MM.1S (cell line): Measurements from ENCODE around the gene PPP4R2.

Experiments
- DNase-seq: peaks from one replicate; pipeline ENCODE4 v3.0.0-alpha.2; 2015
- H2AFZ ChIP-seq: fragments of 300-600 bp; sonication (generic); 2 replicates; pipeline ENCODE4 v1.6.0; 2016; ENCODE audit warnings: antibody characterized with exemption, low read length
- H3F3A ChIP-seq: fragments of 300-600 bp; sonication (generic); 2 replicates; pipeline ENCODE4 v1.6.1; 2016; ENCODE audit warnings: mild to moderate bottlenecking, antibody characterized with exemption, low read length, moderate library complexity, mixed read lengths; ENCODE audit not compliant: insufficient read depth
- H3K27ac ChIP-seq: fragments of 300-600 bp; sonication (generic); 2 replicates; pipeline ENCODE4 v1.5.1; 2016; ENCODE audit warnings: mild to moderate bottlenecking, low read length
- H3K27me3 ChIP-seq: fragments of 300-600 bp; sonication (generic); replicated peaks from 2 replicates; pipeline ENCODE4 v1.6.0; 2016; ENCODE audit warnings: low read length; ENCODE audit not compliant: insufficient read depth
- H3K36me3 ChIP-seq: fragments of 300-600 bp; sonication (generic); replicated peaks from 2 replicates; pipeline ENCODE4 v1.6.1; 2016; ENCODE audit warnings: mild to moderate bottlenecking, low read length, mixed read lengths; ENCODE audit not compliant: insufficient read depth
- H3K4me1 ChIP-seq: fragments of 300-600 bp; sonication (generic); 2 replicates; pipeline ENCODE4 v1.6.1; 2016; ENCODE audit warnings: low read length, mixed read lengths
- H3K4me2 ChIP-seq: fragments of 300-600 bp; sonication (generic); 2 replicates; pipeline ENCODE4 v1.6.0; 2016; ENCODE audit warnings: low read depth, low read length
- H3K4me3 ChIP-seq: fragments of 300-600 bp; sonication (generic); 2 replicates; pipeline ENCODE4 v1.5.1; 2016; ENCODE audit warnings: low read length, mixed read lengths
- H3K79me2 ChIP-seq: fragments of 300-600 bp; sonication (generic); 2 replicates; pipeline ENCODE4 v1.6.1; 2016; ENCODE audit warnings: mixed run types, low read length, mixed read lengths
- H3K9ac ChIP-seq: fragments of 300-600 bp; sonication (generic); 2 replicates; pipeline ENCODE4 v1.6.1; 2016; ENCODE audit warnings: low read length, mixed read lengths
- H3K9me2 ChIP-seq: fragments of 300-600 bp; sonication (generic); replicated peaks from 2 replicates; pipeline ENCODE4 v1.6.1; 2016; ENCODE audit warnings: mild to moderate bottlenecking, low read length, mixed read lengths; ENCODE audit not compliant: insufficient read depth
- H3K9me3 ChIP-seq: fragments of 300-600 bp; sonication (generic); replicated peaks from 2 replicates; pipeline ENCODE4 v1.6.1; 2016; ENCODE audit warnings: mild to moderate bottlenecking, low read length, mixed read lengths; ENCODE audit not compliant: insufficient read depth
- H4K20me1 ChIP-seq: fragments of 300-600 bp; sonication (generic); 2 replicates; pipeline ENCODE4 v1.6.1; 2016; ENCODE audit warnings: mild to moderate bottlenecking, low read length, moderate library complexity, mixed read lengths; ENCODE audit not compliant: insufficient read depth
- CTCF ChIP-seq: fragments of 300-600 bp; sonication (generic); IDR thresholded peaks from 2 replicates; pipeline ENCODE4 v1.5.1; 2016; ENCODE audit warnings: antibody characterized with exemption, low read length, mixed read lengths
- EZH2 ChIP-seq: fragments of 300-600 bp; sonication (generic); optimal IDR thresholded peaks from 2 replicates; pipeline ENCODE3; 2017; ENCODE audit warnings: low read depth, mild to moderate bottlenecking, antibody characterized with exemption, low read length, mixed read lengths
- EZH2phosphoT487 ChIP-seq: fragments of 300-600 bp; sonication (generic); IDR thresholded peaks from 2 replicates; pipeline ENCODE4 v1.6.1; 2018; ENCODE audit warnings: antibody characterized with exemption, low read length

The PPP4R2 gene

GRCh38 chr3:72953325-72953956, 43.2 kb upstream of the PPP4R2 start:
- Histone ChIP-seq H3K4me2 (no peak overlapping the region), H3K9me2 (no peaks in the 10 kb centered on the region), H3F3A (no peaks in the 10 kb centered on the region), H2AFZ (no peak overlapping the region), H3K9me3 (no peaks in the 10 kb centered on the region), H4K20me1 (no peaks in the 10 kb centered on the region), H3K79me2 (no peaks in the 10 kb centered on the region), H3K4me1 (no peaks in the 10 kb centered on the region), H3K9ac (no peak overlapping the region), H3K27me3 (no peaks in the 10 kb centered on the region), H3K27ac (no peak overlapping the region), H3K36me3 (no peaks in the 10 kb centered on the region), H3K4me3 (no peak overlapping the region)
- DNase-seq, result no peak
- TF ChIP-seq EZH2 (no peak), CTCF (no peak), EZH2phosphoT487 (no peak)

GRCh38 chr3:72957297-72957696, 39.3 kb upstream of the PPP4R2 start:
- no peak overlapping the region for H3K9ac ChIP-seq
- H3K4me3 ChIP-seq, result no peak overlapping the region
- H4K20me1 ChIP-seq, result no peaks in the 10 kb centered on the region
- H3K27ac ChIP-seq, result no peak overlapping the region
- H3K27me3 ChIP-seq, result no peaks in the 10 kb centered on the region
- H3K36me3 ChIP-seq, result no peaks in the 10 kb centered on the region
- DNase-seq, result no peak
- TF ChIP-seq CTCF (no peak), EZH2 (no peak), EZH2phosphoT487 (no peak)
- H3F3A ChIP-seq, result no peaks in the 10 kb centered on the region
- H3K9me3 ChIP-seq, result no peaks in the 10 kb centered on the region
- no peaks in the 10 kb centered on the region for H3K79me2 ChIP-seq
- H3K4me1 ChIP-seq, result no peaks in the 10 kb centered on the region
- no peak overlapping the region for H2AFZ ChIP-seq
- H3K4me2 ChIP-seq, result no peak overlapping the region
- H3K9me2 ChIP-seq, result no peaks in the 10 kb centered on the region

- Histone ChIP-seq H3K27ac (no peak overlapping the region), H3F3A (no peaks in the 10 kb centered on the region), H3K79me2 (no peaks in the 10 kb centered on the region), H3K9ac (no peak overlapping the region), H3K9me3 (no peaks in the 10 kb centered on the region), H3K27me3 (no peaks in the 10 kb centered on the region), H3K9me2 (no peaks in the 10 kb centered on the region), H3K4me2 (no peak overlapping the region), H4K20me1 (no peaks in the 10 kb centered on the region), H3K4me3 (no peak overlapping the region), H3K4me1 (no peaks in the 10 kb centered on the region), H2AFZ (no peak overlapping the region), H3K36me3 (no peaks in the 10 kb centered on the region)
- no peak for TF ChIP-seq EZH2
- TF ChIP-seq CTCF, result no peak
- no peak for TF ChIP-seq EZH2phosphoT487
- DNase-seq, result no peak
These were observed 37.3 kb upstream of the PPP4R2 start for GRCh38 chr3:72959336-72959735.
